KOPT-K1 (cell line): ENCODE data around the gene CACNG1.

Experiments
- H3K27ac ChIP-seq: fragments of 200-600 bp; sonication (generic); 2 replicates; pipeline ENCODE4 v1.5.1; 2016; ENCODE audit warnings: antibody characterized with exemption, mild to moderate bottlenecking, low read depth, low read length; ENCODE audit not compliant: poor library complexity, severe bottlenecking
- H3K36me3 ChIP-seq: fragments of 200-600 bp; sonication (generic); 2 replicates; pipeline ENCODE4 v1.5.1; 2017; ENCODE audit warnings: antibody characterized with exemption, mild to moderate bottlenecking, low read length, moderate library complexity; ENCODE audit not compliant: insufficient read depth
- H3K9me3 ChIP-seq: fragments of 200-600 bp; sonication (generic); 2 replicates; pipeline ENCODE4 v1.5.1; 2017; ENCODE audit warnings: antibody characterized with exemption, low read length, mild to moderate bottlenecking; ENCODE audit not compliant: insufficient read depth, poor library complexity, severe bottlenecking

Gene CACNG1

DNA sequence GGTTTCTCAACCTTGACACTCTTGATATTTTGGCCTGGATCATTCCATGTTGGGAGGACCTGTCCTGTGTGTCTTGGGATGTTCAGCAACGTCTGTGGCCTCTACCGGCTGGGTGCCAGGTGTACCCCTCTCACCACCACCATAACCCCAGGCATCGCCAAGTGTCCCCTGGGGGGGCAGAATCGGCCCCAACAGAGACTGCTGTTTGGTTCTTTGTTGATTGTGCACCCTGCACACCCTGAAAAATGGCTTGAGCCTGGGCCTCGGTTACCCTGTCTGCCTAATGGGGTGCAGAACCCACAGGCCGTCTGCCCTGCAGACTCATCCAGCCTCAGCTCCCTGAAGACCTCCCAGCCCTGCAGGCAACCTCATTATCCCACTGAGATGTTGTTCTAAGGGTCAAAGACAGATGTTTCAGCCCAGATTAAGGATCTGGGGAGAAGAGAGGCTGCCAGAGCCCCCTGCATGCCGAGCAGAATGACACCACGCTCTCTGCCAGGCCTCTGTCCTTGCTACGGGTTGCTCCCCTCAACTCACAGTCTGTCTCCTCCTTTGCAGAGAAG lies 9.2 kb downstream of the CACNG1 start:
- Histone ChIP-seq H3K27ac (no peak overlapping the region), H3K9me3 (peaks cover 14% of the 10 kb centered on the region), H3K36me3 (no peaks in the 10 kb centered on the region)

- Histone ChIP-seq H3K27ac (no peak overlapping the region), H3K9me3 (peaks cover 8% of the 10 kb centered on the region), H3K36me3 (no peaks in the 10 kb centered on the region)
Measured at GRCh38 chr17:67054011-67054591, 9.7 kb downstream of the CACNG1 start.

DNA sequence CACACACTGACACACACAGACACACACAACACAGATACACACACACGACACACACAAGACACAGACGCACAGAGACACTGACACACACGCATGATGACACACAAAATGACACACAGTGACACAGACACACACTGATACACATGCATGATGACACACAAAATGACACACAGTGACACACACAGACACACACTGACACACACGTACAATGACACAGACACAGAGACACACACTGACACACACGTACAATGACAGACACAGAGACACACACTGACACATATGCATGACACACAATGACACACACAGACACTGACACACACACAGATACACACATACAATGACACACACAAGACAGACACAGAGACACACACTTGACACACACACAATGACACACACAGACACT lies 10.3 kb downstream of the CACNG1 start:
- no peaks in the 10 kb centered on the region for H3K36me3 ChIP-seq
- H3K27ac ChIP-seq = no peak overlapping the region
- peaks cover 3% of the 10 kb centered on the region for H3K9me3 ChIP-seq

GRCh38 chr17:67055041-67055443 lies 10.7 kb downstream of the CACNG1 start:
- no peak overlapping the region for H3K27ac ChIP-seq
- H3K36me3 ChIP-seq = no peaks in the 10 kb centered on the region
- no peaks in the 10 kb centered on the region for H3K9me3 ChIP-seq

- no peaks in the 10 kb centered on the region for H3K9me3 ChIP-seq
- no peak overlapping the region for H3K27ac ChIP-seq
- H3K36me3 ChIP-seq = no peaks in the 10 kb centered on the region
Measured at GRCh38 chr17:67055811-67056745, 11.7 kb downstream of the CACNG1 start.

GRCh38 chr17:67056746-67057490 lies 12.6 kb downstream of the CACNG1 start:
- Histone ChIP-seq H3K27ac (no peak overlapping the region), H3K36me3 (no peaks in the 10 kb centered on the region), H3K9me3 (no peaks in the 10 kb centered on the region)

DNA sequence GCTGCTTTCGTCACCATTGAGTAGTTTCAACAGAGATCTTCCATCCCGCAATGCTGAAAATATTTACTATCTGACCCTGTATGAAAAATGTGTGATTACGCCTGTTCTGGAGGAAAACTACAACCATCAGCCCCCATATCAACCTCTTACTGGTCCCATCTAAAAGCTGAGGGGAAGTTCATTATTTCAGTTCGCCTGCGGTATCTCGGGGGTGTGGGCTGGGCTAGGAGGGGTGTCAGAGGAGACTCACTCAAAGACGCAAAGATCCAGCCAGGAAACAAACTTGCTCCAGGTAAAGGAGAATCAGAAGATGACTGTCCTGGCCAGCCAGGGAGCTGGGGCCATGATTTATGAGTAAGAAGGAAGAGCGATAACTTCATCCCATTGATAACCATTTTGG lies 13.7 kb downstream of the CACNG1 start:
- no peaks in the 10 kb centered on the region for H3K9me3 ChIP-seq
- no peaks in the 10 kb centered on the region for H3K36me3 ChIP-seq
- H3K27ac ChIP-seq = no peak overlapping the region

DNA sequence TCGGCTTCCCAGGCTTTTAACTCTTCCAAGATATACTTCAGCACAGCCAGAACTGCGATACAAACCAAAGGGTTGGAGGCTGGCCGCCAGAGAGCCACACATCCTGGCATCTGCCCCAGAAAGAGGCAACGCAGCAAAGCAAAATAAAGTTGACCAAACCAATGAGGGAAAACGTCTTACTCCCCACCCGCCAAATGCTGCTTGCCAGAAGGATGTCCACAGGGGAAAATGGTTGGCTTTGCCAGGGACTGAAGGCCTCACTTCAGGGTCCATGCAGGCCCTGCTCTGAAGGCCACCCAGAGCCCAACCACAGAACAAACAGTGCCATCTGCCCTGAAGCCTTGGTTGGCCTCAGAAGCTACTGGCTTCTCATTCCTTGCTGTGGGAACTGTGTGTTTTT lies 15.0 kb downstream of the CACNG1 start:
- H3K27ac ChIP-seq = no peak overlapping the region
- no peaks in the 10 kb centered on the region for H3K36me3 ChIP-seq
- no peaks in the 10 kb centered on the region for H3K9me3 ChIP-seq

DNA sequence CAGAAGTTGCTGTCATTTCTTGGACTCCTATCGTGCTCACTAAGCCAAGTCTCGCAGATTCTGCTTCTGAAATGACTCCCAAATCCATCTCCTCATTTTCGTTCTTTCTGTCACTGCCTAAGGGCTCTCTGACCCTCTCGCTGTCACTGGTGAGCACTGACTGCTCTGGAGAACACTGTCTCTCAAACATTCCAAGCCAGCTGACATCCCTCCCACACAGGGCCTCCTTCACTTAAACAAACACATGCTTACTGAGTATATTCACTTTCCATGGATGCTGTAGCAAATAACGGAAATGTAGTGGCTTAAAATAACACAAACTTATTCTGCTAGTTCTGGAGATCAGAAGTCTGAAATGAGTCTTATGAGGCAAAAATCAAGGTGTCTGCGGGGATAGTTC lies 18.8 kb downstream of the CACNG1 start:
- Histone ChIP-seq H3K27ac (no peak overlapping the region), H3K9me3 (no peaks in the 10 kb centered on the region), H3K36me3 (no peaks in the 10 kb centered on the region)

- Histone ChIP-seq H3K27ac (no peak overlapping the region), H3K36me3 (no peaks in the 10 kb centered on the region), H3K9me3 (no peaks in the 10 kb centered on the region)
Measured at GRCh38 chr17:67066717-67067116, 22.4 kb downstream of the CACNG1 start.

- Histone ChIP-seq H3K36me3 (peaks cover 6% of the 10 kb centered on the region), H3K9me3 (no peaks in the 10 kb centered on the region), H3K27ac (no peak overlapping the region)
Measured at GRCh38 chr17:67067571-67068482, 23.5 kb downstream of the CACNG1 start.

DNA sequence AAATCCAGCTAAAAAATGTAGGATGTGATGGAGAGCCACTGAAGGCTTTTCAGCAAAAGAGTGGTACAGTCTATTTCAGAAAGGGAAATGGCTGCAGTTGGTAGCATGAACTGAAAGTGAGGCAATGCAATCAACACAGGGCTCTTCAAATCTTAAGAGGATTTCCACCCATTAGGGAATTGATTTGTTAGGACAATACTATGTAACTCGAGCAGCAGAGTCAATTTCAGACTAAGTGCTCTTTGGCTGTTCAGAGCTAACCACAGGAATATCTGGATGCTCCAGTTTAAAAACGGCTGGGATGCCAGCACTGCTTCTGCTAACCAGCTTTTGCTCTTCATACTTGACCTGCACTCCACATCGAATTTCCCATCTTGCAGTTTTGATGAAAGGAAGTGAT lies 24.6 kb downstream of the CACNG1 start:
- peaks cover 14% of the 10 kb centered on the region for H3K36me3 ChIP-seq
- H3K27ac ChIP-seq = no peak overlapping the region
- H3K9me3 ChIP-seq = no peaks in the 10 kb centered on the region

DNA sequence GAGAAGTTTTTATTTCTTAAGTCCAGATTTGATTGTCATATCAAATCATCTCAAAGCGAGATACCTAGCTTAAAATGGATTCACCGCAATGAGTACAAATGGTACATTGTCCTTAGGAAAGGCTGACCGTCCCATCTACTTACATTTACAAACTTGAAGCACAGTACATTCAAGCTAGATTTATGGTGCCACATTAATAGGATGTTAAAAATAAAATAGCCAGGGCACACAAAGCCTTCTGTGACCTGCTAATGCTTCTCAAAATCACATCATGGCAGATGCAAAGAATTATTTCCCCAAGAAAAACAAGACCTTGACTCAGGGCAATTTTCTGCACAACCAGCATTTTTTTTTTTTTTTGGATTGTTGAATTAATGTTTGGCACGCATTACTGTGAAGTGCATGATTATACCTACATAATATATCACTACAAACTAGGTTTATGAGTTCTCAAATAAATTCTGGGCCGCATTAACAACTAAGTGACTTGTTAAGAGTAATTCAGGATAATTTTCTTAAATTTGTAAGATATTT lies 25.3 kb downstream of the CACNG1 start:
- Histone ChIP-seq H3K36me3 (peaks cover 14% of the 10 kb centered on the region), H3K27ac (no peak overlapping the region), H3K9me3 (no peaks in the 10 kb centered on the region)

DNA sequence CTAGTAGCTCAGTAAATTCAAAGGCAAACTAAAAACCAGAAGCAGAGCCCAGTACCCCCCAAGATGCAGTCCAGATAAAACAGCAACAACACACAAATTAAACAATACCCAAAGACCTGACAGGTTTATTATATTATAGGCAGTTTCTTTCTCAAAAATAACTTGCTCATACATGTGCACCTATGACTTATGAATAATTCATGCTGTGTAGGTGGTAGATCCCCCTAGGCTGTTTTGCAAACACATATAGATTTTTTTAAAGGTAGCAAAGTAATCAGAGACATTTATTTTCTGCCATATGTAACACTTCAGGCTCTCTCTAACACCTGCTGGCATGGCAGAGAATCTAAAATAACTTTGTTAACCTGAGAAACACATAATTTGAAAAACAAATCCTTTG lies 27.2 kb downstream of the CACNG1 start:
- no peak overlapping the region for H3K27ac ChIP-seq
- H3K9me3 ChIP-seq = no peaks in the 10 kb centered on the region
- peaks cover 21% of the 10 kb centered on the region for H3K36me3 ChIP-seq
